Adipocyte (in vitro differentiated cells): ENCODE data around the gene PPY.
"Not testable (repeated sequence)": the region's sequence is repeated elsewhere in the genome, so short reads cannot be mapped to it uniquely, and the experiment has no call there.

Experiments used
- DNase-seq: peaks from one replicate; pipeline ENCODE4 v3.0.0-alpha.2; 2015; ENCODE audit warnings: low read depth
- H3K27me3 ChIP-seq: replicated peaks from 2 replicates; pipeline ENCODE4 v1.7.0; 2013; ENCODE audit warnings: mild to moderate bottlenecking, low read length, moderate library complexity; ENCODE audit not compliant: control insufficient read depth, insufficient read depth
- H3K36me3 ChIP-seq: 2 replicates; pipeline ENCODE4 v1.7.0; 2013; ENCODE audit warnings: low read length, mild to moderate bottlenecking, moderate library complexity; ENCODE audit not compliant: control insufficient read depth, insufficient read depth, severe bottlenecking
- H3K4me1 ChIP-seq: 2 replicates; pipeline ENCODE4 v1.7.0; 2013; ENCODE audit warnings: mild to moderate bottlenecking, low read length, moderate library complexity; ENCODE audit not compliant: control insufficient read depth, insufficient read depth
- H3K4me3 ChIP-seq: 2 replicates; pipeline ENCODE4 v1.7.0; 2013; ENCODE audit warnings: mild to moderate bottlenecking, low read length, moderate library complexity
- H3K9ac ChIP-seq: 2 replicates; pipeline ENCODE4 v1.7.0; 2013; ENCODE audit warnings: mild to moderate bottlenecking, low read length, moderate library complexity
- H3K9me3 ChIP-seq: 2 replicates; pipeline ENCODE4 v1.7.0; 2013; ENCODE audit warnings: mild to moderate bottlenecking, low read length, moderate library complexity; ENCODE audit not compliant: control insufficient read depth

Gene PPY

DNA sequence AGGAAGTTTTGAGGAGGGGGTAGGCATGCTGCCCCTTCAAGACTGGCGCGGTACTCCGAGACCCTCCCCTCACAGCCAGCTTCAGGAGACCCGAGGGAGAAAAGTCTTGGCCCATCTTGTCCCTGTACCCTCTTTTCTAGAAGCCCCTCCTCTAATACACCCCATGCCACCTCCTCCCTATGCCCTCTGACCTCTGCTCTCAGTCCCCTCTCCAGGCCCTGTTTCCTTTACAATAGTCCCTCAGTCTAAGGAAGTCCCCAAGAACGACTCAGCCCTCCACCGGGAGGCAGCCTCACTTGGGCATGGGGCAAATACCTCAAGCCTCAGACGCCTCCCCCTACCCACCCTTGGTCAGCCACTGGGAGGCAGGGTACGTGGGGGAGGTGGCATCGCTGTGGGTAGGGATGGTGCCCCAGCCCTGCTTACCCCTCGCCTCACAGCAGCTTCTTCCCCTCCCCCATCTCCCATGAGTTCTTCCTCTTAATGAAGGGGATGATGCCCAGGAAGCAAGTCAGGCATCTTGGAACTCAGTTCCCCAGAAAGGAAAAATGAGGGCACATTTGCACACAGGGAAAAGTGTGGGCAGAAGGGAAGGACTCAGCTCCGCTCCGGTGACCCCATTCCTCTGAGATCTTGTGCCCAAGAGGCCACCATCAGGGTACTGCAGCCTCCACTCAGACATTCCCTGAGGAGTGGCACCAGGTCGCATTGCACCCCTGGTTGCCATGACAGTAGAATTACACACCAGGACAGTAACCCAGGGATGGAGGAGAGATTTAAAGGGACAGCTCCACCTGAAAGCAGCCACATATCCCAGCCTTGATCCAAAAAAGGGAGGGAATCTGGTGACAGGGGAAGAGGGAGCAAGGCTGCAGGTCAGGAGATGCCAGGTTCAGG, 41.2 kb downstream of the PPY start:
- Histone ChIP-seq H3K9ac (peak overlapping the region; percentile 57), H3K36me3 (no peaks in the 10 kb centered on the region), H3K27me3 (no peaks in the 10 kb centered on the region), H3K4me1 (peaks cover 9% of the 10 kb centered on the region), H3K4me3 (peak overlapping the region; percentile 80), H3K9me3 (no peaks in the 10 kb centered on the region)
- DNase-seq, result no peak

GRCh38 chr17:43900183-43900857, 42.0 kb downstream of the PPY start:
- no peaks in the 10 kb centered on the region for H3K27me3 ChIP-seq
- H3K36me3 ChIP-seq, result no peaks in the 10 kb centered on the region
- H3K4me1 ChIP-seq, result peaks cover 6% of the 10 kb centered on the region
- peak overlapping the region; percentile 80 for H3K4me3 ChIP-seq
- H3K9ac ChIP-seq, result peak overlapping the region; percentile 57
- no peaks in the 10 kb centered on the region for H3K9me3 ChIP-seq
- DNase-seq, result peak; percentile 95

DNA sequence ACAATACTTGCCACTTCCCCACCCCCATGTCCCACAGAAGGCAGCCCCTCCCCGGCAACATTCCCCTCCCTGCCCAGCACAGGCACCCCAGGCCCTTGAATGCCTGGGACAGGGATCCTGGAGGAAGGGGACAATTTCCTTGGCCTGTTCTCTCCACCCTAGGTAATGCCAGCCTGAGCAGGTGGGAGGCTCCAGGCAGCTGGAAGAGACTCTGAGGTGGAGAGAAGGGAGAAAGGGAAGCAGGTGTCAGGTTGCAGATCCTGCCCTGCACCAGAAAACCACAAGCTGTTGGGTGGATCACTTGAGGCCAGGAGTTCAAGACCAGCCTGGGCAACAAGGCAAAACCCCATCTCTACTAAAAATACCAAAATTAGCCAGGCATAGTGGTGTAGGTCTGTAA, 43.8 kb downstream of the PPY start:
- no peak for DNase-seq
- Histone ChIP-seq H3K9me3 (no peaks in the 10 kb centered on the region), H3K36me3 (no peaks in the 10 kb centered on the region), H3K9ac (no peak overlapping the region), H3K4me1 (peaks cover 6% of the 10 kb centered on the region), H3K4me3 (no peak overlapping the region), H3K27me3 (no peaks in the 10 kb centered on the region)

DNA sequence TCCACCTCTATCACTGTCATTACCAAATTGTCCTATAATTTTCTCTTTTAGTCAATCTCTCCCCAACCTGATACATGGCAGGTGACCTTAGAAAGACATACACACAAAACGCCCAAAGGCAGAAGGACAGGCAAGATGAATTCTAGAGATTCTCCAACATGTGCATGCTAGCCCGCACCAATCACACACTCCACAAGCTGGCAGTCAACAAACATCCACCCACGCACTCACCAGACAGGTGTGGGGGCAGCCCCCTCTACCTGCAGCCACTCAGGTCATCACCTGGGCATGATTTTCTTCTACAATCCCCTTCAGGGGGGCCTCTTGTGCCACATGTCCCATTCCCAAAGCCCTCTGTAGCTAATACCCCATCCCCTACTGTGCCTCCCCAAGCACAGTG, 44.4 kb downstream of the PPY start:
- H3K9ac ChIP-seq, result no peak overlapping the region
- H3K4me3 ChIP-seq, result no peak overlapping the region
- no peaks in the 10 kb centered on the region for H3K9me3 ChIP-seq
- no peaks in the 10 kb centered on the region for H3K36me3 ChIP-seq
- H3K27me3 ChIP-seq, result no peaks in the 10 kb centered on the region
- no peak for DNase-seq
- peaks cover 6% of the 10 kb centered on the region for H3K4me1 ChIP-seq

DNA sequence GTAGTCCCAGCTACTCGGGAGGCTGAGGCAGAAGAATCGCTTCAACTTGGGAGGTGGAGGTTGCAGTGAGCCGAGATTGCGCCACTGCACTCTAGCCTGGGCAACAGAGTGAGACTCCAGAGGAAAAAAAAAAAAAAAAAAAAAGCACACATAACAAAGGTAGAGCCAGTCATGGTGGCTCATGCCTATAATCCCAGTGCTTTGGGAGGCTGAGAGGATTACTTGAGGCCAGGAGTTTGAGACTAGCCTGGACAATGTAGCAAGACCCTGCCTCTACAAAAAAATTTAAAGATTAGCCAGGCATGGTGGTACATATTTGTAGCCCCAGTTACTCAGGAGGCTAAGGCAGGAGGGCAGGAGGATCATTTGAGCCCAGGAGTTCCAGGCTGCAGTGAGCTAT, 47.8 kb downstream of the PPY start:
- H3K4me3 ChIP-seq, DNase-seq, H3K4me1 ChIP-seq, H3K9me3 ChIP-seq, H3K36me3 ChIP-seq, H3K27me3 ChIP-seq, H3K9ac ChIP-seq: not testable (repeated sequence)

DNA sequence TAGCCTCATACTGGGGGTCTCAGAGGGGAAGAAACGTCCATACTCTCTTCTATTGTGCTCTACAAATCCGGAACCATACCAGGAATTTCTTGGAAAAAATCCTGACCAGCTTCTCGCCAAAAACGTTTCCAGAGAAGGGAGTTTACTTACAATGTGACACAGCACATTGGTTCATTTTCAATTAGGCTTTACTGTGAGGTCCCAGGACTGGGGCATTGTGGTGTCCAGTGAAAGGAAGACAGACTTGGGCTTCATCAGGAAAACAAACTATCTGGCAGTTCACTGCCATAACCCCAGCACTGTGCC, 49.7 kb downstream of the PPY start:
- no peaks in the 10 kb centered on the region for H3K9me3 ChIP-seq
- no peak overlapping the region for H3K4me3 ChIP-seq
- no peaks in the 10 kb centered on the region for H3K36me3 ChIP-seq
- H3K27me3 ChIP-seq, result no peaks in the 10 kb centered on the region
- H3K9ac ChIP-seq, result no peak overlapping the region
- H3K4me1 ChIP-seq, result no peaks in the 10 kb centered on the region
- no peak for DNase-seq

DNA sequence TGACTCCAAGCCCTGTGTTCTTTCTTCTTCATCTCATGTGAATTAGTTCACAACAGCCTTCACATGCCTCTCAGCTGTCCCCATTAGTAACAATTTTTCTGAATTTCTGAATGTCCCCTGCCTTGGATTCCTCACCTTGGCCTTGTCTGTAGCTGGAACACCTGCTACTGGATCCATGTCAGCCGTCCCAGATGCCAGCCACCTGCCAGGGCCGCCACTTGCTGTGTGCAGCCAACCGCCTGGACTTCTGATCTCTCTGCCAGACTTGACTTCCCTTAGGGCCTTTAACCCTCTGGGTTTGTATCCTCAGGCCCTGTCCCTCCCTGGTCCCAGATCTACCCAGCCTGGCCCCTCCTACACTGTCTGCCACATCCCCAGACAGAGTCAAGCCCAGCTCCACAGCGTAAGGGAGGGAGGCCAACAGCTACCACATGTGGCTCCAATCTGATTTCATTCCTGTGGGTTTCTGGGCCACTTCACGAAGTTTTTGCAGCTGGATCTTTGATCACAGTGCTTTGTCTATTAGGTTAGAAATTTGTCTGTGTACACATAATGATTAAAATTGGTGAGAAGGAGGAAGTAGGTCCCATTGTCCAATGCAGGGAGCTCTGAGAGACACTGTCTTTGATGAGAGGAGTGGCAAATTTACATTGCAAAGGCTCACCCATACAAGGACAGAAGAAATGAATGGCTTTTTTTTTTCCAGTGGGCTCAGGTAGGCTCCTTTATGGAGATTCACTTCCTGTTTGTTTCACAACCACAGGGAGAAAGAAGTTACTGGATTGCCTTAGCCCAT, 50.2 kb downstream of the PPY start:
- Histone ChIP-seq H3K4me3 (no peak overlapping the region), H3K4me1 (no peaks in the 10 kb centered on the region), H3K27me3 (no peaks in the 10 kb centered on the region), H3K9ac (no peak overlapping the region), H3K9me3 (no peaks in the 10 kb centered on the region), H3K36me3 (no peaks in the 10 kb centered on the region)
- DNase-seq, result peak; percentile 73
